Parathyroid adenoma (tissue), 2 donors: ENCODE results near the gene NKD1.

ENCODE experiments used
- H2AFZ ChIP-seq: fragments of 300-600 bp; sonication (generic); one replicate; pipeline ENCODE4 v1.7.0; 2017; ENCODE audit warnings: antibody characterized with exemption, mild to moderate bottlenecking
- H3K27ac ChIP-seq: fragments of 300-600 bp; sonication (generic); one replicate; pipeline ENCODE4 v1.7.0; 2017
- H3K27me3 ChIP-seq: fragments of 300-600 bp; sonication (generic); one replicate; pipeline ENCODE4 v1.7.0; 2017; ENCODE audit warnings: low read length; ENCODE audit not compliant: control insufficient read depth, insufficient read depth
- H3K36me3 ChIP-seq: fragments of 300-600 bp; sonication (generic); one replicate; pipeline ENCODE4 v1.7.0; 2017; ENCODE audit warnings: low read length; ENCODE audit not compliant: control insufficient read depth, insufficient read depth
- H3K4me1 ChIP-seq: fragments of 300-600 bp; sonication (generic); one replicate; pipeline ENCODE4 v1.7.0; 2017; ENCODE audit warnings: control low read depth
- H3K4me2 ChIP-seq: fragments of 300-600 bp; sonication (generic); one replicate; pipeline ENCODE4 v1.7.0; 2017; ENCODE audit warnings: low read length
- H3K4me3 ChIP-seq: fragments of 300-600 bp; sonication (generic); one replicate; pipeline ENCODE4 v1.7.0; 2017; ENCODE audit warnings: low read depth, low read length
- H3K79me2 ChIP-seq: fragments of 300-600 bp; sonication (generic); one replicate; pipeline ENCODE4 v1.7.0; 2017; ENCODE audit warnings: control low read depth
- H3K9ac ChIP-seq: fragments of 300-600 bp; sonication (generic); one replicate; pipeline ENCODE4 v1.7.0; 2017; ENCODE audit warnings: mild to moderate bottlenecking
- H3K9me3 ChIP-seq: fragments of 300-600 bp; sonication (generic); one replicate; pipeline ENCODE4 v1.7.0; 2017; ENCODE audit warnings: low read length; ENCODE audit not compliant: control insufficient read depth
- CTCF ChIP-seq: fragments of 300-600 bp; sonication (generic); IDR thresholded peaks from one replicate; pipeline ENCODE4 v1.7.0; 2017; ENCODE audit warnings: antibody characterized with exemption, mild to moderate bottlenecking
- donor health status: primary hyperparathyroidism.

NKD1 gene

GRCh38 chr16:50529334-50529733 is 18.9 kb upstream of the NKD1 start:
- Histone ChIP-seq H3K4me2 (no peak overlapping the region), H3K27ac (no peak overlapping the region), H3K36me3 (no peaks in the 10 kb centered on the region), H3K79me2 (no peaks in the 10 kb centered on the region), H3K9ac (no peak overlapping the region), H2AFZ (no peak overlapping the region), H3K27me3 (no peaks in the 10 kb centered on the region), H3K4me3 (no peak overlapping the region), H3K4me1 (peaks cover 8% of the 10 kb centered on the region), H3K9me3 (no peaks in the 10 kb centered on the region)
- TF ChIP-seq CTCF, result no peak

- Histone ChIP-seq H3K27me3 (no peaks in the 10 kb centered on the region), H3K4me2 (no peak overlapping the region), H3K4me1 (peaks cover 8% of the 10 kb centered on the region), H3K4me3 (no peak overlapping the region), H3K9me3 (no peaks in the 10 kb centered on the region), H3K36me3 (no peaks in the 10 kb centered on the region), H2AFZ (peak overlapping the region; percentile 19), H3K9ac (no peak overlapping the region), H3K79me2 (no peaks in the 10 kb centered on the region), H3K27ac (peak overlapping the region; percentile 36)
- TF ChIP-seq CTCF, result no peak
Observed at GRCh38 chr16:50530277-50531236, 17.6 kb upstream of the NKD1 start.

- Histone ChIP-seq H3K36me3 (no peaks in the 10 kb centered on the region), H3K4me1 (peaks cover 8% of the 10 kb centered on the region), H3K27ac (no peak overlapping the region)
Observed at GRCh38 chr16:50531359-50531758, 16.8 kb upstream of the NKD1 start.

GRCh38 chr16:50531901-50532300 is 16.3 kb upstream of the NKD1 start:
- H3K4me2 ChIP-seq, result no peak overlapping the region
- H3K9me3 ChIP-seq, result no peaks in the 10 kb centered on the region
- no peak for TF ChIP-seq CTCF

More at GRCh38 chr16:50531359-50531758, 16.8 kb upstream of the NKD1 start:
- Histone ChIP-seq H3K9me3 (no peaks in the 10 kb centered on the region), H3K4me3 (no peak overlapping the region), H3K79me2 (no peaks in the 10 kb centered on the region), H3K27me3 (no peaks in the 10 kb centered on the region), H3K4me2 (no peak overlapping the region), H2AFZ (peak overlapping the region; percentile 19), H3K9ac (no peak overlapping the region)
- no peak for TF ChIP-seq CTCF

More at GRCh38 chr16:50531901-50532300, 16.3 kb upstream of the NKD1 start:
- no peaks in the 10 kb centered on the region for H3K79me2 ChIP-seq
- no peak overlapping the region for H3K27ac ChIP-seq
- no peaks in the 10 kb centered on the region for H3K27me3 ChIP-seq
- peaks cover 8% of the 10 kb centered on the region for H3K4me1 ChIP-seq
- H3K4me3 ChIP-seq, result no peak overlapping the region
- no peaks in the 10 kb centered on the region for H3K36me3 ChIP-seq
- H2AFZ ChIP-seq, result no peak overlapping the region
- no peak overlapping the region for H3K9ac ChIP-seq
